PFSK-1 (cell line): ENCODE results near the gene DGKI.

Experiments
- FOXP2 ChIP-seq: optimal IDR thresholded peaks from 2 replicates; pipeline ENCODE3; 2011; ENCODE audit warnings: borderline replicate concordance, control low read depth, inconsistent platforms; ENCODE audit not compliant: insufficient read depth; ENCODE audit errors: extremely low read length, extremely low read depth
- POLR2AphosphoS5 ChIP-seq: IDR thresholded peaks from 2 replicates; pipeline ENCODE4 v1.6.1; 2012; ENCODE audit warnings: low read depth, mild to moderate bottlenecking, control low read depth, low read length, moderate library complexity
- REST ChIP-seq, 2 experiments: IDR thresholded peaks; 2 replicates each; pipeline versions ENCODE4 v1.6.1 to v1.8.0; 2011 to 2012; ENCODE audit warnings: low read depth in 2 of 2, low read length in 2 of 2, control low read depth in 1 of 2, inconsistent platforms in 1 of 2, mild to moderate bottlenecking in 1 of 2, moderate library complexity in 1 of 2; ENCODE audit not compliant: insufficient read depth in 1 of 2
- SIN3A ChIP-seq: IDR thresholded peaks from 2 replicates; pipeline ENCODE4 v1.6.1; 2012; ENCODE audit warnings: mild to moderate bottlenecking, low read length, moderate library complexity, borderline replicate concordance; ENCODE audit not compliant: insufficient read depth
- TAF1 ChIP-seq: IDR thresholded peaks from 2 replicates; pipeline ENCODE4 v1.6.1; 2012; ENCODE audit warnings: low read length, control low read depth, borderline replicate concordance; ENCODE audit not compliant: insufficient read depth

DGKI gene

GRCh38 chr7:137523171-137523570 lies 323.6 kb downstream of the DGKI start:
- no peak for TF ChIP-seq REST (IDR thresholded peaks at IDR 0.05; ENCODE audit: insufficient read depth in 1 of 2, low read depth in 2 of 2, low read length in 2 of 2)
- no peak for TF ChIP-seq SIN3A
- no peak for TF ChIP-seq TAF1
- no peak for TF ChIP-seq FOXP2
- no peak for TF ChIP-seq POLR2AphosphoS5

- TF ChIP-seq POLR2AphosphoS5: no peak
- TF ChIP-seq FOXP2: no peak
- TF ChIP-seq TAF1: no peak
- no peak for TF ChIP-seq REST (IDR thresholded peaks at IDR 0.05; ENCODE audit: insufficient read depth in 1 of 2, low read depth in 2 of 2, low read length in 2 of 2)
- no peak for TF ChIP-seq SIN3A
Measured at GRCh38 chr7:137521451-137521850, 325.3 kb downstream of the DGKI start.

GRCh38 chr7:137519947-137520346 lies 326.8 kb downstream of the DGKI start:
- no peak for TF ChIP-seq SIN3A
- no peak for TF ChIP-seq REST (IDR thresholded peaks at IDR 0.05; ENCODE audit: insufficient read depth in 1 of 2, low read depth in 2 of 2, low read length in 2 of 2)
- no peak for TF ChIP-seq POLR2AphosphoS5
- TF ChIP-seq FOXP2: no peak
- TF ChIP-seq TAF1: no peak

GRCh38 chr7:137519181-137519691 lies 327.5 kb downstream of the DGKI start:
- TF ChIP-seq SIN3A: no peak
- TF ChIP-seq TAF1: no peak
- no peak for TF ChIP-seq REST (IDR thresholded peaks at IDR 0.05; ENCODE audit: insufficient read depth in 1 of 2, low read depth in 2 of 2, low read length in 2 of 2)
- no peak for TF ChIP-seq POLR2AphosphoS5
- no peak for TF ChIP-seq FOXP2

- TF ChIP-seq SIN3A (no peak), REST (IDR thresholded peaks at IDR 0.05; ENCODE audit: insufficient read depth in 1 of 2, low read depth in 2 of 2, low read length in 2 of 2) (no peak), POLR2AphosphoS5 (no peak), TAF1 (no peak), FOXP2 (no peak)
Measured at GRCh38 chr7:137513091-137513490, 333.7 kb downstream of the DGKI start.
